Subcutaneous abdominal adipose tissue (tissue), 5 donors: Measurements from ENCODE around the gene USP5.

Experiments
- H3K27ac ChIP-seq: one replicate; pipeline ENCODE4 v1.7.0; 2013; ENCODE audit warnings: low read depth, mild to moderate bottlenecking, inconsistent platforms, low read length, moderate library complexity
- H3K27me3 ChIP-seq, 5 donors: one replicate each; pipeline ENCODE4 v1.7.0; 2013; ENCODE audit warnings: low read length in 5 of 5, inconsistent platforms in 1 of 5; ENCODE audit not compliant: control insufficient read depth in 5 of 5, insufficient read depth in 4 of 5
- H3K36me3 ChIP-seq, 5 donors: one replicate each; pipeline ENCODE4 v1.7.0; 2013; ENCODE audit warnings: low read length in 5 of 5; ENCODE audit not compliant: control insufficient read depth in 5 of 5, insufficient read depth in 5 of 5
- H3K4me1 ChIP-seq, 5 donors: one replicate each; pipeline ENCODE4 v1.7.0; 2013; ENCODE audit warnings: low read length in 5 of 5, mild to moderate bottlenecking in 3 of 5, moderate library complexity in 1 of 5; ENCODE audit not compliant: control insufficient read depth in 5 of 5, insufficient read depth in 5 of 5
- H3K4me3 ChIP-seq, 5 donors: one replicate each; pipeline ENCODE4 v1.7.0; 2013; ENCODE audit warnings: low read length in 5 of 5, low read depth in 1 of 5
- H3K9ac ChIP-seq, 5 donors: one replicate each; pipeline ENCODE4 v1.7.0; 2013; ENCODE audit warnings: low read length in 5 of 5, mild to moderate bottlenecking in 4 of 5, moderate library complexity in 3 of 5
- H3K9me3 ChIP-seq, 5 donors: one replicate each; pipeline ENCODE4 v1.7.0; 2013; ENCODE audit warnings: low read length in 5 of 5; ENCODE audit not compliant: control insufficient read depth in 5 of 5
- donor health status: healthy.
- donor health status: healthy.
- donor health status: healthy.
- donor health status: healthy.
- donor health status: healthy.

Gene USP5

DNA sequence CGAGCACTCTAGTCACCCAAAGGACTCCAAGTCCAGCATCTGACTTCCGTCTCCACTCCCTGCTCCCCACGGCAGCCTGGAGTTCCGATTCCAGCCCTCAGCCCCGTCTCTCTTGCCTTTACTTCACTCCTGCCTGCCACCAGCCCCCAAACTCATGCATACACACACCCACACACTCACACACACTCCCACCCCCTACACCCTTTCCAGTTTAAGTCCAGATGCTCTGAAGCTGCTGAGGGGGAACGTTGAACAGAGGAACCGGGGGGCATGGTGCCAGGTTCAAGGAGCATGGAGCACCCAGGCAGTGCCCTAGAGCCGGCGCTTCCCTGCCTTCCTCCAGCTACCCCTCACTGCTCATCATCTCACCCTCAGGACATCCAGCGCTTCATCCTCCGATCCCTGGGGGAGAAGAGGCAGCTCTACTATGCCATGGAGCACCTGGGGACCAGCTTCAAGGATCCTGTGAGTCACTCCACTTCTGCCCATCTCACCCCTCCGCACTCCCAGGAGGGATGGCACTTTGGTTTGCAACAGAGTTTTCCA, 20.4 kb upstream of the USP5 start:
- no peak overlapping the region for H3K27ac ChIP-seq
- no peak overlapping the region for H3K4me3 ChIP-seq
- H3K36me3 ChIP-seq: peaks cover 0 to 2% (median 0%) of the 10 kb centered on the region in 5 donors
- no peaks in the 10 kb centered on the region for H3K9me3 ChIP-seq
- no peak overlapping the region for H3K9ac ChIP-seq
- peaks cover 18 to 33% (median 26%) of the 10 kb centered on the region in 5 donors for H3K27me3 ChIP-seq
- peaks cover 2 to 35% (median 16%) of the 10 kb centered on the region in 5 donors for H3K4me1 ChIP-seq

- Histone ChIP-seq H3K9ac (no peak overlapping the region), H3K4me3 (no peak overlapping the region), H3K9me3 (no peaks in the 10 kb centered on the region), H3K4me1 (peaks cover 2 to 31% (median 16%) of the 10 kb centered on the region in 5 donors), H3K27me3 (peaks cover 12 to 27% (median 21%) of the 10 kb centered on the region in 5 donors), H3K36me3 (peaks cover 0 to 5% (median 0%) of the 10 kb centered on the region in 5 donors), H3K27ac (no peak overlapping the region)
Observed at GRCh38 chr12:6832125-6832524, 19.8 kb upstream of the USP5 start.

- Histone ChIP-seq H3K4me1 (peaks cover 2 to 22% (median 12%) of the 10 kb centered on the region in 5 donors), H3K9me3 (no peaks in the 10 kb centered on the region), H3K4me3 (no peak overlapping the region), H3K27ac (no peak overlapping the region), H3K27me3 (peaks cover 11 to 22% (median 14%) of the 10 kb centered on the region in 5 donors), H3K9ac (no peak overlapping the region), H3K36me3 (peaks cover 0 to 9% (median 2%) of the 10 kb centered on the region in 5 donors)
Observed at GRCh38 chr12:6833189-6833890, 18.6 kb upstream of the USP5 start.

DNA sequence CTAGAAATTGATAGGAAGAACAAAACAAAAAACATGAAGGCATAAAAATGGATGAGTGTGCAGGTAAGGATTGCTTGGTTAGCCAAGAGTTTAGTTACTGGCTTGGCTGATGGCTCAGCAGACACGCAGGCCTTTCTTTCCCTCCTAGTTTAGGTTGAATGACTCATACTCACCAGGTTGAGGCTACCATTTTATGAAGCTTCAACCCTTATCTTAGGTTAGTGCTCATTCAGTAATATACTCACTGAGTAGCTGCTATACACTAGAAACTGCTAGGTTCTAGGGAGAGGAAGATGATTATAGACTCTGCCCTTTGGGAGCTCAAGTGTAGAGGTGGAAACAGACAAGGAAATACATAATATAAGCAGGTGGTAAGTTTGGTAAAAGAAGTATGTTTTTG, 17.7 kb upstream of the USP5 start:
- Histone ChIP-seq H3K9ac (no peak overlapping the region), H3K36me3 (peaks cover 0 to 16% (median 10%) of the 10 kb centered on the region in 5 donors), H3K9me3 (no peaks in the 10 kb centered on the region), H3K4me3 (no peak overlapping the region), H3K27ac (no peak overlapping the region), H3K4me1 (peaks cover 2 to 12% (median 5%) of the 10 kb centered on the region in 5 donors), H3K27me3 (peaks cover 7 to 16% (median 8%) of the 10 kb centered on the region in 5 donors)

GRCh38 chr12:6834873-6835272, 17.1 kb upstream of the USP5 start:
- Histone ChIP-seq H3K9ac (no peak overlapping the region), H3K9me3 (no peaks in the 10 kb centered on the region), H3K4me3 (no peak overlapping the region), H3K27me3 (peaks cover under 1 to 10% (median 3%) of the 10 kb centered on the region in 5 donors), H3K27ac (no peak overlapping the region), H3K36me3 (peaks cover 0 to 20% (median 11%) of the 10 kb centered on the region in 5 donors), H3K4me1 (peaks cover 0 to 8% (median under 1%) of the 10 kb centered on the region in 5 donors)

DNA sequence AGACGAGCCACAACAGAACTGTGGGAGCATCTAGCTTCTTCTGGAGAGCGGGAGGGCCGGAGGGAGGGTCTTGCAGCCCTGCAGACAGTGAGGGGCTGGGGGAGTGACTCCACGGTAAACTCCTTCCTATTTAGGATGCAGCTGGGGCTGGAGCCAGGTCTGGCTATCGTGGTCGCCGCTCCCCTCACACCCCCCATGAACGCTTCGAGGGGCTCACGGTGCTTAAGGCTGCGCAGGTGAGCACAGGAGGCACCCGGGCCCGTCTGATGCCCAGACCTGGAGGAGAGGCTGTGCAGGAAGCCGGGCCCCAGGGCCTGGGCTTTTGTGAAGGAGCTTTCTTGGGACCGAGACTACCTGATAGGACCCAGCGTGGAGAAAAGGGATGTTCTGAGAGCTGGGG, 15.1 kb upstream of the USP5 start:
- Histone ChIP-seq H3K4me3 (no peak overlapping the region), H3K4me1 (peaks cover 0 to 2% (median 0%) of the 10 kb centered on the region in 5 donors), H3K9me3 (no peaks in the 10 kb centered on the region), H3K27ac (no peak overlapping the region), H3K9ac (no peak overlapping the region), H3K36me3 (peaks cover 0 to 20% (median 11%) of the 10 kb centered on the region in 5 donors), H3K27me3 (peaks cover 0 to 2% (median 0%) of the 10 kb centered on the region in 5 donors)

GRCh38 chr12:6837370-6838060, 14.4 kb upstream of the USP5 start:
- peaks cover 0 to 4% (median 0%) of the 10 kb centered on the region in 5 donors for H3K27me3 ChIP-seq
- no peak overlapping the region for H3K27ac ChIP-seq
- H3K4me3 ChIP-seq: no peak overlapping the region
- H3K9ac ChIP-seq: no peak overlapping the region
- peaks cover 0 to 20% (median 11%) of the 10 kb centered on the region in 5 donors for H3K36me3 ChIP-seq
- no peaks in the 10 kb centered on the region for H3K9me3 ChIP-seq
- peaks cover 0 to 2% (median 0%) of the 10 kb centered on the region in 5 donors for H3K4me1 ChIP-seq

DNA sequence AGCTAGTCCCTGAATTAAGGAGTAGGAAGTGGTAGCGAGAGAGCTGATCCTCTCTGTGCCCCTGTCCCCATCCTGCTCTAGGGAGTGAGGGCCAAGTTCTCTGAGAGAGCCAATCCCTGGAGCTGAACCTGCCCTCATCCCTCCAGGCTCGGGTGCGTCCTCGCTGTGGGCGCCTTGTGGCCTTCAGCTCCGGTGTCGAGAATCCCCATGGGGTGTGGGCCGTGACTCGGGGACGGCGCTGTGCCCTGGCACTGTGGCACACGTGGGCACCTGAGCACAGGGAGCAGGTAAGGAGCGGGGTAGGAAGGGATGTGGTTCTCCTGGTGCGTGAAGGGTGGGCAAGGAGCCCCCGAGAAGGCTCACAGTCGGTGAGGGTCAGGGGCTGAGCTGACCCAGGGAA, 13.1 kb upstream of the USP5 start:
- peaks cover 0 to 20% (median 11%) of the 10 kb centered on the region in 5 donors for H3K36me3 ChIP-seq
- peaks cover 0 to 2% (median 0%) of the 10 kb centered on the region in 5 donors for H3K4me1 ChIP-seq

GRCh38 chr12:6839482-6840201, 12.3 kb upstream of the USP5 start:
- peaks cover 0 to 13% (median 9%) of the 10 kb centered on the region in 5 donors for H3K27me3 ChIP-seq
- H3K9me3 ChIP-seq: no peaks in the 10 kb centered on the region
- H3K4me3 ChIP-seq: no peak overlapping the region
- no peak overlapping the region for H3K9ac ChIP-seq
- H3K27ac ChIP-seq: no peak overlapping the region
- H3K36me3 ChIP-seq: peaks cover 0 to 20% (median 11%) of the 10 kb centered on the region in 5 donors
- peaks cover 0 to 2% (median 0%) of the 10 kb centered on the region in 5 donors for H3K4me1 ChIP-seq

More for the DNA sequence above, 13.1 kb upstream of the USP5 start:
- H3K9ac ChIP-seq: no peak overlapping the region
- no peaks in the 10 kb centered on the region for H3K9me3 ChIP-seq
- H3K4me3 ChIP-seq: no peak overlapping the region
- H3K27me3 ChIP-seq: peaks cover 0 to 11% (median 9%) of the 10 kb centered on the region in 5 donors
- no peak overlapping the region for H3K27ac ChIP-seq
